Thyroid gland (tissue), 4 donors: ENCODE results near the gene ZNF654.

Source experiments
- POLR2A ChIP-seq, 2 donors: fragments of 450-650 bp; IDR thresholded peaks; one replicate each; pipeline ENCODE4 v1.6.1; 2017; ENCODE audit warnings: antibody characterized with exemption in 2 of 2, mild to moderate bottlenecking in 2 of 2, moderate library complexity in 1 of 2
- TF ChIP-seq, protein P1 (sequence below), 6 experiments: fragments of 200-600 bp in 3 of 6; fragments of 450-650 bp in 3 of 6; sonication (generic) in 3 of 6; IDR thresholded peaks; one replicate each; pipeline ENCODE4 v1.5.1; 2016 to 2019; ENCODE audit warnings: antibody characterized with exemption in 6 of 6, mild to moderate bottlenecking in 2 of 6, inconsistent platforms in 1 of 6, moderate library complexity in 1 of 6

DNA sequence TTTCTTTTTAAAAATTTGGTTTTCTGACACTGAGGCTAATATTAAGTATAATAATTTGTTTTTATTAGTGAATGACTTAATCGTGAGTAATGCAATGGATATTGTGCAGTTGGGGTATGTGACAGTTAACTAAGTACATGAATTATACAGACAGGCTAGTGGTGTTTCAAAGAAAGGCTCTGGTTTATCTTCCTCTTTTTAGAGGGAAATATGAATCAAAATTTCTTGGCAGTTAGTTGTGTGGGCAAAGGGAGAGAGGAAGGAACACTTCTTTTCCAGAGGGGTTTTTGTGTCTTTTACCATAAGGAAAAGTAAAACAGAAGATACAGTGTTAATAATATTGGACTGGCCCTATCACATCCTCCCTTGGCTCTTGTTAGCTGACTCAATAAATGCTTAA lies 2.7 kb downstream of the ZNF654 start:
- TF ChIP-seq, protein P1, sequence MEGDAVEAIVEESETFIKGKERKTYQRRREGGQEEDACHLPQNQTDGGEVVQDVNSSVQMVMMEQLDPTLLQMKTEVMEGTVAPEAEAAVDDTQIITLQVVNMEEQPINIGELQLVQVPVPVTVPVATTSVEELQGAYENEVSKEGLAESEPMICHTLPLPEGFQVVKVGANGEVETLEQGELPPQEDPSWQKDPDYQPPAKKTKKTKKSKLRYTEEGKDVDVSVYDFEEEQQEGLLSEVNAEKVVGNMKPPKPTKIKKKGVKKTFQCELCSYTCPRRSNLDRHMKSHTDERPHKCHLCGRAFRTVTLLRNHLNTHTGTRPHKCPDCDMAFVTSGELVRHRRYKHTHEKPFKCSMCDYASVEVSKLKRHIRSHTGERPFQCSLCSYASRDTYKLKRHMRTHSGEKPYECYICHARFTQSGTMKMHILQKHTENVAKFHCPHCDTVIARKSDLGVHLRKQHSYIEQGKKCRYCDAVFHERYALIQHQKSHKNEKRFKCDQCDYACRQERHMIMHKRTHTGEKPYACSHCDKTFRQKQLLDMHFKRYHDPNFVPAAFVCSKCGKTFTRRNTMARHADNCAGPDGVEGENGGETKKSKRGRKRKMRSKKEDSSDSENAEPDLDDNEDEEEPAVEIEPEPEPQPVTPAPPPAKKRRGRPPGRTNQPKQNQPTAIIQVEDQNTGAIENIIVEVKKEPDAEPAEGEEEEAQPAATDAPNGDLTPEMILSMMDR (IDR thresholded peaks at IDR 0.05) = no peak
- TF ChIP-seq POLR2A (IDR thresholded peaks at IDR 0.05) = no peak
